Stomach (tissue), 4 donors: Measurements from ENCODE around the gene PLK5.

Experiments used
- EP300 ChIP-seq: sonication (generic); formaldehyde crosslinking; IDR thresholded peaks from one replicate; pipeline ENCODE4 v1.6.1; 2017; ENCODE audit warnings: antibody characterized with exemption
- POLR2A ChIP-seq, 4 donors: fragments of 450-650 bp; IDR thresholded peaks; one replicate each; pipeline ENCODE4 v1.6.1; 2016; ENCODE audit warnings: antibody characterized with exemption in 4 of 4, control low read depth in 2 of 4, mild to moderate bottlenecking in 1 of 4, moderate library complexity in 1 of 4
- TF ChIP-seq, protein P1 (sequence below), 7 experiments: fragments of 450-650 bp in 4 of 7; fragments of 200-600 bp in 3 of 7; sonication (generic) in 3 of 7; IDR thresholded peaks; one replicate each; pipeline ENCODE4 v1.5.1; 2016 to 2019; ENCODE audit warnings: antibody characterized with exemption in 7 of 7, control low read depth in 2 of 7, mild to moderate bottlenecking in 1 of 7

DNA sequence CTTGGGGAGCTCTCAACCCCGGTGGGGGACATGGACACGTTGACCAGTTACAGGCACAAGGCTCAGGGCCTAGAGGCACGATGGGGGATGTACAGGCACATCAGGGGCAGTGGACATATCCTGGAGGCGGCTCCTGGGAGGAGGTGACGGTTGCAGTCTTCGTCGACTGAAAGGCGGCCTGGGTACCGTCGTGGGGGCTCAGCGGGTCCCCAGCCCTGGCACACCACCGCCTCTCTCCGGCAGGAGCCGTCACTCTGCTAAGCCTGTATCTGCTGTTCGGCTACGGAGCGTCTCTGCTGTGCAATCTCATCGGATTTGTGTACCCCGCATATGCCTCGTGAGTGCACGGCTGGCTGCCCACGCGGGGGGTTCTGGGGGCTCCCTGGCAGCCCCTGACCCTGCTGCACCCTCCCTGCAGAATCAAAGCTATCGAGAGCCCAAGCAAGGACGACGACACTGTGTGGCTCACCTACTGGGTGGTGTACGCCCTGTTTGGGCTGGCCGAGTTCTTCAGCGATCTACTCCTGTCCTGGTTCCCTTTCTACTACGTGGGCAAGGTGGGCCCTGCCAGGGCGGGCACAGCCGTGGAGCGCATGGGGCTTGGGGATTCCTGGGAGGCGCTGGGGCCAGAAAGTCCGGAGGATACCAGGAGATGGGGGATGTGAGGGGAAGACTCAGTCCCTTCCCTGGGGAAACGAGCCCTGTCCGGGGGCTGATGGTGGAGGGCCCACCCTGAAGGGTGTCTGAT is 28.7 kb upstream of the PLK5 start:
- TF ChIP-seq, protein P1, sequence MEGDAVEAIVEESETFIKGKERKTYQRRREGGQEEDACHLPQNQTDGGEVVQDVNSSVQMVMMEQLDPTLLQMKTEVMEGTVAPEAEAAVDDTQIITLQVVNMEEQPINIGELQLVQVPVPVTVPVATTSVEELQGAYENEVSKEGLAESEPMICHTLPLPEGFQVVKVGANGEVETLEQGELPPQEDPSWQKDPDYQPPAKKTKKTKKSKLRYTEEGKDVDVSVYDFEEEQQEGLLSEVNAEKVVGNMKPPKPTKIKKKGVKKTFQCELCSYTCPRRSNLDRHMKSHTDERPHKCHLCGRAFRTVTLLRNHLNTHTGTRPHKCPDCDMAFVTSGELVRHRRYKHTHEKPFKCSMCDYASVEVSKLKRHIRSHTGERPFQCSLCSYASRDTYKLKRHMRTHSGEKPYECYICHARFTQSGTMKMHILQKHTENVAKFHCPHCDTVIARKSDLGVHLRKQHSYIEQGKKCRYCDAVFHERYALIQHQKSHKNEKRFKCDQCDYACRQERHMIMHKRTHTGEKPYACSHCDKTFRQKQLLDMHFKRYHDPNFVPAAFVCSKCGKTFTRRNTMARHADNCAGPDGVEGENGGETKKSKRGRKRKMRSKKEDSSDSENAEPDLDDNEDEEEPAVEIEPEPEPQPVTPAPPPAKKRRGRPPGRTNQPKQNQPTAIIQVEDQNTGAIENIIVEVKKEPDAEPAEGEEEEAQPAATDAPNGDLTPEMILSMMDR (IDR thresholded peaks at IDR 0.05), result no peak
- no peak for TF ChIP-seq EP300
- TF ChIP-seq POLR2A (IDR thresholded peaks at IDR 0.05), result no peak
